ENCODE measurements around the gene PLCD1.

DNA sequence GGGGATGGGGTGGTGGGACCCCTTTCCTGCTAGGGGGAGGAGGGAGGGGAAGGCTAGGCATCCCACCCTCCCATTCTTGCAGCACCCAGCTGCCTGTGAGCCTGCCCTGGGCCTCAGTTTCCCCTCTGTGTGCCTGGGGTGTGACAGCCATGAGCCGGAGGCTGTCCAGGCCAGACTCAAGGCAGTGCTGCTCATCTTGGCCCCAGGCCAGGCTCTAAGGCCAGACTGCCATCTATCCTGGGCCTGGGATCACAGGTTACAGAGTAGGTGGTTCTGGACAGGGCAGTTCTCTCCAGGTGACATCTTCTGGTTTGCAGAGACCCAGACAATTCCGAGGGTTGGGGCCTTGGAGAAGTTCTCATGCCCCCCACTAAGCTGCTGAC lies 42.1 kb downstream of the PLCD1 start:
- TF ChIP-seq POLR2A (IDR thresholded peaks at IDR 0.05) = no peak
- TF ChIP-seq, protein P1, sequence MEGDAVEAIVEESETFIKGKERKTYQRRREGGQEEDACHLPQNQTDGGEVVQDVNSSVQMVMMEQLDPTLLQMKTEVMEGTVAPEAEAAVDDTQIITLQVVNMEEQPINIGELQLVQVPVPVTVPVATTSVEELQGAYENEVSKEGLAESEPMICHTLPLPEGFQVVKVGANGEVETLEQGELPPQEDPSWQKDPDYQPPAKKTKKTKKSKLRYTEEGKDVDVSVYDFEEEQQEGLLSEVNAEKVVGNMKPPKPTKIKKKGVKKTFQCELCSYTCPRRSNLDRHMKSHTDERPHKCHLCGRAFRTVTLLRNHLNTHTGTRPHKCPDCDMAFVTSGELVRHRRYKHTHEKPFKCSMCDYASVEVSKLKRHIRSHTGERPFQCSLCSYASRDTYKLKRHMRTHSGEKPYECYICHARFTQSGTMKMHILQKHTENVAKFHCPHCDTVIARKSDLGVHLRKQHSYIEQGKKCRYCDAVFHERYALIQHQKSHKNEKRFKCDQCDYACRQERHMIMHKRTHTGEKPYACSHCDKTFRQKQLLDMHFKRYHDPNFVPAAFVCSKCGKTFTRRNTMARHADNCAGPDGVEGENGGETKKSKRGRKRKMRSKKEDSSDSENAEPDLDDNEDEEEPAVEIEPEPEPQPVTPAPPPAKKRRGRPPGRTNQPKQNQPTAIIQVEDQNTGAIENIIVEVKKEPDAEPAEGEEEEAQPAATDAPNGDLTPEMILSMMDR (IDR thresholded peaks at IDR 0.05) = no peak
